IPS-20b (cell line): Measurements from ENCODE around the gene PGLYRP2.

Experiments
- H3K27ac ChIP-seq: one replicate; pipeline ENCODE4 v1.5.1; 2013; ENCODE audit warnings: low read length
- H3K27me3 ChIP-seq: 2 replicates; pipeline ENCODE4 v1.6.1; 2013; ENCODE audit warnings: mild to moderate bottlenecking, low read length, inconsistent platforms; ENCODE audit not compliant: insufficient read depth
- H3K36me3 ChIP-seq: 2 replicates; pipeline ENCODE4 v1.6.1; 2013; ENCODE audit warnings: low read depth, mild to moderate bottlenecking, inconsistent platforms, low read length, moderate library complexity; ENCODE audit not compliant: insufficient read depth
- H3K4me1 ChIP-seq: 2 replicates; pipeline ENCODE4 v1.6.1; 2013; ENCODE audit warnings: mild to moderate bottlenecking, control low read depth, inconsistent platforms, low read length, moderate library complexity; ENCODE audit not compliant: insufficient read depth
- H3K4me3 ChIP-seq: 2 replicates; pipeline ENCODE4 v1.5.1; 2013; ENCODE audit warnings: mild to moderate bottlenecking, low read length, inconsistent platforms
- H3K9ac ChIP-seq: 2 replicates; pipeline ENCODE4 v1.6.1; 2013; ENCODE audit warnings: low read depth, mild to moderate bottlenecking, inconsistent platforms, low read length, moderate library complexity
- H3K9me3 ChIP-seq: 2 replicates; pipeline ENCODE4 v1.6.1; 2013; ENCODE audit warnings: mild to moderate bottlenecking, low read depth, low read length, inconsistent platforms; ENCODE audit not compliant: insufficient read depth

The PGLYRP2 gene

DNA sequence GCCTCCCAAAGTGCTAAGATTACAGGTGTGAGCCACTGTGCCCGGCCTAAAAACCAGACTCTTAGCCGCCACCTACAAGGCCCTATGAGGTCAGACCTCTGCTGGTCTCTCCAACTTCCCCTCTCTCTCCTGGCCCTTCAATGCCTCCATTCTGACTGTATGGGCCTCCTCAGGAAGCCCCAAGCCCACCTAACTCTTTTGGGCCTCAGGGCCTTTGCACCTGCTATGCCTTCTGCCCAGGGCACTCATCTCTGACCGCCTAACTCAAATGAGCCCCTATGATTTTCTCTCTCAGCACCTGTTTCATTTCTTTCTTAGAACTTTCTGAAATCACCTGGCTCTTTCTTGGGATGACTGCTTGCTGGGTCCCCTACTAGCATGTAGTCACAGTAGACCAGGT, 36.0 kb downstream of the PGLYRP2 start:
- Histone ChIP-seq H3K9me3 (no peaks in the 10 kb centered on the region), H3K4me1 (no peaks in the 10 kb centered on the region), H3K9ac (no peak overlapping the region), H3K4me3 (no peak overlapping the region), H3K36me3 (no peaks in the 10 kb centered on the region), H3K27ac (no peak overlapping the region), H3K27me3 (no peaks in the 10 kb centered on the region)

DNA sequence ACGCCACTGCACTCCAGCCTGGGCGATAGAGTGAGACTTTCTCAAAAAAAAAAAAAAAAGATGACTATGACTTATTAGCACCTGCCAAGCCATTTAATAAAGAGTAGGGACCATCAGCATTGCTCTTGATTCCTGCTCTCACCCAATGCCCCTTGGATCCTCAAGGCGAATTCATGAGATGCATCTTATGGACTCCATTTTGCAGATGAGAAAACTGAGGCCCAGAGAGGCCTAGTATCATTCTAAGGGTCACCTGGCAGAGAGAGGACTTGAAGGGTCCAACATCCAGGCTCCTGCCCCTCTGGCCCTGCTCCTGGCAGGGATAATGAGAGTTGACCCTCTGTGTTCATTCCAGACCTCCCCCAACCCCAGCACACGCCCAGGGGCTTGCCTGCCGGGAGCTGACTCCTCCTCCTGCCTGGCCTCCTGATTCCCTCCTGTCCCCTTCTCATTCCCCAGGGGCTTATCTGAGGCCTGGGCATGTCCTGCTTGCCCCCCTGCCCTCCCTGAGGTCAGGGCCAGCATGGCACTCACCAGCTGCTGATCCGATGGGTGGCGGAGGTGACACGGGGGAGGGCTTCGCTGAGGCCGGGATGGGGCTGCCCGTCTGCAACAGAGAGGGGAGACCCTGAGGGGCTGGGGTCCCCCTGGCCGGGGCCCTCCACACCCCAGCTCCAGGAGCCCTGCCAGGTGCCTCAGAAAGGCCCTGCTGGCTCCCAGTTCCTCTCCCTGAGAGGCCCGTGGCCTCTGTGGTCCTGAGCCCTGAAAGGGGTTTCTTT, 37.0 kb downstream of the PGLYRP2 start:
- Histone ChIP-seq H3K27ac (no peak overlapping the region), H3K36me3 (no peaks in the 10 kb centered on the region), H3K4me3 (no peak overlapping the region), H3K4me1 (no peaks in the 10 kb centered on the region), H3K9ac (no peak overlapping the region), H3K27me3 (no peaks in the 10 kb centered on the region), H3K9me3 (no peaks in the 10 kb centered on the region)

- Histone ChIP-seq H3K36me3 (no peaks in the 10 kb centered on the region), H3K4me3 (no peak overlapping the region), H3K4me1 (no peaks in the 10 kb centered on the region), H3K9me3 (no peaks in the 10 kb centered on the region), H3K27ac (no peak overlapping the region), H3K9ac (no peak overlapping the region), H3K27me3 (no peaks in the 10 kb centered on the region)
These were observed 38.0 kb downstream of the PGLYRP2 start for GRCh38 chr19:15441317-15441716.

- no peak overlapping the region for H3K27ac ChIP-seq
- H3K36me3 ChIP-seq: no peaks in the 10 kb centered on the region
- H3K4me3 ChIP-seq: no peak overlapping the region
- no peaks in the 10 kb centered on the region for H3K9me3 ChIP-seq
- no peak overlapping the region for H3K9ac ChIP-seq
- H3K27me3 ChIP-seq: no peaks in the 10 kb centered on the region
- H3K4me1 ChIP-seq: no peaks in the 10 kb centered on the region
These were observed 39.3 kb downstream of the PGLYRP2 start for GRCh38 chr19:15439821-15440641.

- Histone ChIP-seq H3K4me1 (no peaks in the 10 kb centered on the region), H3K27ac (no peak overlapping the region), H3K27me3 (no peaks in the 10 kb centered on the region), H3K9ac (no peak overlapping the region), H3K9me3 (no peaks in the 10 kb centered on the region), H3K36me3 (no peaks in the 10 kb centered on the region), H3K4me3 (no peak overlapping the region)
These were observed 40.1 kb downstream of the PGLYRP2 start for GRCh38 chr19:15439078-15439799.

GRCh38 chr19:15438577-15438976, 40.7 kb downstream of the PGLYRP2 start:
- H3K9ac ChIP-seq: no peak overlapping the region
- H3K4me1 ChIP-seq: no peaks in the 10 kb centered on the region
- H3K4me3 ChIP-seq: no peak overlapping the region
- no peaks in the 10 kb centered on the region for H3K9me3 ChIP-seq
- H3K27ac ChIP-seq: no peak overlapping the region
- no peaks in the 10 kb centered on the region for H3K27me3 ChIP-seq
- H3K36me3 ChIP-seq: no peaks in the 10 kb centered on the region

DNA sequence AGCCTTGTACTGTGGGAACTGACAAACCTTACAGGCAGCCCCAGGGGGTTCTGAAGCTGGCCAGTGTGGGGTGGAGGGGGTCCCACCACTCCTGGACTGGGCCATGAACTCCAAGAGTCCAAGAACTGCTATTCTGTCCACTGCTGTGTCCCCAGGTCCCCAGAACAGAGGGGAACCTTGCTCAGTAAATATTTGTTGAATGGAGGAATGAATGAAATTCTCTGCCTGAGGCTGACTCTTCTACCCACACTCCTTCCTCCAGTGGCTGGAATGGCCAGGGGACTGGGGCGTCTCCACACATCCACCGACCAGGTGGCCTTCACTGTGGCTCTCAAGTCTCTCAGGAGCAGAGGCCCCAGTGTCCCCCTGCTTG, 41.2 kb downstream of the PGLYRP2 start:
- H3K9ac ChIP-seq: no peak overlapping the region

DNA sequence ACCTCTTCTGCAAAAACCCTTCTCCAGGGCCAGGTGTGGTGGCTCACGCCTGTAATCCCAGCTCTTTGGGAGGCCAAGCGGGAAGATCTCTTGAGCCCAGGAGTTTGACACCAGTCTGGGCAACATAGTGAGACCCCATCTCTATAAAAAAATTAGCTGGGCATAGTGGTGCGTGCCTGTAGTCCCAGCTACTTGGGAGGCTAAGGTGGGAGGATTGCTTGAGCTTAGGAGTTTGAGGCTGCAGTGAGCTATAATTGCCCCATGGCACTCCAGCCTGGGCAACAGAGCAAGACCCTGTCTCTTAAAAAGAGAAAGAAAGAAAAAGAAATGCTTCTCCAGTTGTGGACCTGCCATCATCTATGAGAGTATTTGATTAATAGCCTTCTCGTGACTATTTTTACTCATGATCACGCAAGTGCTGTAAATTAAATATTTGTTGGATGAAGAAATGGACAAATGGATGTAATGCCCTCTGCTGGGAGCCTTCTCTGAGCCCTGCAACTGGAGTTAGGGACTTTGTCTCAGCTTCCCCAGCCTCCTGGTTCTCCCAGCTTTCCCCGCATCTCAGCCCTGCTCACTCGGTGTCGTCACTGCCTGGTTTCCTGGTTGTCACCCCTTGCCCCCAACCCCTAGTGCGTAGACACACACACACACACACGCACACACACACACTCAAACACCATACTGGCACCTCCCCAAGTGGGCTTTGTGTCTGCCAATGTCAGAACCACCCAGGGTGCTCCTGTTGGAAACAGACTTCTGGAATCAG, 41.8 kb downstream of the PGLYRP2 start:
- Histone ChIP-seq H3K36me3 (no peaks in the 10 kb centered on the region), H3K9ac (no peak overlapping the region), H3K4me3 (no peak overlapping the region), H3K4me1 (no peaks in the 10 kb centered on the region), H3K9me3 (no peaks in the 10 kb centered on the region), H3K27me3 (no peaks in the 10 kb centered on the region), H3K27ac (no peak overlapping the region)

More for the DNA sequence above, 41.2 kb downstream of the PGLYRP2 start:
- H3K27me3 ChIP-seq: no peaks in the 10 kb centered on the region
- H3K27ac ChIP-seq: no peak overlapping the region
- no peaks in the 10 kb centered on the region for H3K9me3 ChIP-seq
- H3K4me3 ChIP-seq: no peak overlapping the region
- no peaks in the 10 kb centered on the region for H3K4me1 ChIP-seq
- H3K36me3 ChIP-seq: no peaks in the 10 kb centered on the region

DNA sequence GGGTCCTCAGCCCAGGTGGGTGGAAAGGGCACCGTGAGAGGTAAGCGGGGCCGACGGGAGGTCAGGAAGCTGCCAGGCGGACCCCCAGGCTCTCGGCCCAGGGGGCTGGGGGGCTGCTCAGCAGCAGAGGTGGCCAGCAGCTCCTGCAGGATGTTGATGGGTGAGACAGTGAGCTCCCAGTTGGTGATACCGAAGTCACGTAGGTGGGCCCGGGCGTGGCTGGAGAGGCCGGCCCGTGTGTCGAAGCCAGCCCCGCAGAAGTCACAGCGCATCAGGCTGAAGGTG, 42.5 kb downstream of the PGLYRP2 start:
- no peak overlapping the region for H3K27ac ChIP-seq
- H3K9ac ChIP-seq: no peak overlapping the region
- no peaks in the 10 kb centered on the region for H3K9me3 ChIP-seq
- no peaks in the 10 kb centered on the region for H3K4me1 ChIP-seq
- H3K36me3 ChIP-seq: no peaks in the 10 kb centered on the region
- no peak overlapping the region for H3K4me3 ChIP-seq
- H3K27me3 ChIP-seq: no peaks in the 10 kb centered on the region

DNA sequence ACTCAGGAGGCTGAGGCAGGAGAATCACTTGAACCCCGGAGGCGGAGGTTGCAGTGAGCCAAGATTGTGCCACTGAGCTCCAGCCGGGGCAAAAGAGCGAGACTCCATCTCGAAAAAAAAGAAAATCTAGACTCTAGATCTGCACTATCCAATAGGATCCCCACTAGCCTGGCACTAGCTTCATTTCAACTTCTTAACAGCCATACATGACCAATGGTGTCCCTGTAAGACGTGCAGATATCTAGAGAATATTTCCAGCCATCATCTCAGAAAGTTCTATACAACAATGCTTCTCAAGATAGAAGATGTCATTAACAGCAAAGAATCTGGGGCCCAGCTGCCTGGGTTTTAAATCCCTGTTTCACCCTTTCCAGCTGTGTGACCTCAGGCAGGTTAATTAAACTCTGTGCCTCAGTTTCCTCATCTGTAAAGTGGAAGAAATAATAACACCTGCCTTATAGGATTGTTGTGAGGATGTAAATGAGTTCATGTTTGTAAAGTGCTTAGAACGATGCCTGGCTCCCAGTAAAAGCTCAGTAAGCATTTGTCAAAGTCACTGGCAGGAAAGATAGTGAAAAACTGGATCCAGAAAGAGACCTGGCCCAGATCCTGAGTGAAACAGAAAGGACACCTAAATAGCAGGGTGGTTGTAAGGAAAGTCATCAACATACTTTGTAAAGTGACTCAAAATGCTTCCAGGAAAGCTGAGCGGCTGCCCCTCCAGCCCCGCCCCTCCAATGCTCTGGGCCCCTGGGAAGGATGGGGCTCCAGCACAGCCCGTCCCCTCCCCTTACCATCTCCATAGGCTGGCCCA, 43.1 kb downstream of the PGLYRP2 start:
- H3K36me3 ChIP-seq: no peaks in the 10 kb centered on the region
- no peaks in the 10 kb centered on the region for H3K27me3 ChIP-seq
- H3K27ac ChIP-seq: no peak overlapping the region
- H3K4me3 ChIP-seq: no peak overlapping the region
- H3K4me1 ChIP-seq: no peaks in the 10 kb centered on the region
- no peak overlapping the region for H3K9ac ChIP-seq
- no peaks in the 10 kb centered on the region for H3K9me3 ChIP-seq
